Measurements from ENCODE around the gene PLEKHA5. TPM values are rescaled to one million over a fixed set of nuclear protein-coding genes. Genes with fewer than 3 reads are reported as not detected.

PLEKHA5 gene
- total RNA-seq, 1 experiment from 2014 or later, result 14.0 TPM

- POLR2A ChIA-PET (ENCODE audit: low non-redundant PET), result no interaction called here
- H3K27ac ChIP-seq (ENCODE audit: low read depth, low read length, poor library complexity, severe bottlenecking), result no peak overlapping the region
- no peak overlapping the region for H3K4me3 ChIP-seq (ENCODE audit: low read depth, low read length, poor library complexity, severe bottlenecking)
- no peaks in the 10 kb centered on the region for H3K27me3 ChIP-seq (replicated peaks; ENCODE audit: insufficient read depth, low read depth, low read length, poor library complexity)
- H3K4me1 ChIP-seq (ENCODE audit: insufficient read depth, low read length, poor library complexity, severe bottlenecking), result peaks cover under 1% of the 10 kb centered on the region
- no peak for DNase-seq (ENCODE audit: low spot score)
- H3K9me3 ChIP-seq (ENCODE audit: low read depth, low read length, poor library complexity, severe bottlenecking), result no peaks in the 10 kb centered on the region
- BruUV-seq (replicated peaks), result no TSS peak
- intact Hi-C loops (cut with micrococcal nuclease; ENCODE audit: unreplicated experiment), result no loop called here
- CTCF ChIA-PET, result no interaction called here
- no peak for TF ChIP-seq CTCF (conservative IDR thresholded peaks at IDR 0.05; ENCODE audit: low read depth, low read length)
- TF ChIP-seq EZH2 (IDR thresholded peaks at IDR 0.05; ENCODE audit: borderline replicate concordance, low read depth, low read length, poor library complexity, severe bottlenecking), result no peak
- H3K36me3 ChIP-seq (ENCODE audit: insufficient read depth, low read length, poor library complexity, severe bottlenecking), result no peaks in the 10 kb centered on the region
Measured at GRCh38 chr12:19307451-19307850, 177.9 kb downstream of the PLEKHA5 start.

- no TSS peak for BruUV-seq (replicated peaks)
- ChIA-PET POLR2A (ENCODE audit: low non-redundant PET) (no interaction called here), CTCF (no interaction called here)
- Histone ChIP-seq H3K4me1 (ENCODE audit: insufficient read depth, low read length, poor library complexity, severe bottlenecking) (no peaks in the 10 kb centered on the region), H3K27ac (ENCODE audit: low read depth, low read length, poor library complexity, severe bottlenecking) (no peak overlapping the region), H3K36me3 (ENCODE audit: insufficient read depth, low read length, poor library complexity, severe bottlenecking) (no peaks in the 10 kb centered on the region), H3K9me3 (ENCODE audit: low read depth, low read length, poor library complexity, severe bottlenecking) (no peaks in the 10 kb centered on the region), H3K4me3 (ENCODE audit: low read depth, low read length, poor library complexity, severe bottlenecking) (no peak overlapping the region), H3K27me3 (replicated peaks; ENCODE audit: insufficient read depth, low read depth, low read length, poor library complexity) (no peaks in the 10 kb centered on the region)
- TF ChIP-seq CTCF (conservative IDR thresholded peaks at IDR 0.05; ENCODE audit: low read depth, low read length), result no peak
- no peak for TF ChIP-seq EZH2 (IDR thresholded peaks at IDR 0.05; ENCODE audit: borderline replicate concordance, low read depth, low read length, poor library complexity, severe bottlenecking)
- DNase-seq (ENCODE audit: low spot score), result no peak
- intact Hi-C loops (cut with micrococcal nuclease; ENCODE audit: unreplicated experiment), result no loop called here
Measured at GRCh38 chr12:19311165-19311564, 181.6 kb downstream of the PLEKHA5 start.

- Histone ChIP-seq H3K36me3 (ENCODE audit: insufficient read depth, low read length, poor library complexity, severe bottlenecking) (no peaks in the 10 kb centered on the region), H3K4me1 (ENCODE audit: insufficient read depth, low read length, poor library complexity, severe bottlenecking) (no peaks in the 10 kb centered on the region), H3K9me3 (ENCODE audit: low read depth, low read length, poor library complexity, severe bottlenecking) (no peaks in the 10 kb centered on the region), H3K27ac (ENCODE audit: low read depth, low read length, poor library complexity, severe bottlenecking) (no peak overlapping the region), H3K4me3 (ENCODE audit: low read depth, low read length, poor library complexity, severe bottlenecking) (no peak overlapping the region), H3K27me3 (replicated peaks; ENCODE audit: insufficient read depth, low read depth, low read length, poor library complexity) (no peaks in the 10 kb centered on the region)
- CTCF ChIA-PET, result no interaction called here
- BruUV-seq (replicated peaks), result no TSS peak
- no peak for DNase-seq (ENCODE audit: low spot score)
- POLR2A ChIA-PET (ENCODE audit: low non-redundant PET), result no interaction called here
- intact Hi-C loops (cut with micrococcal nuclease; ENCODE audit: unreplicated experiment), result no loop called here
- TF ChIP-seq CTCF (conservative IDR thresholded peaks at IDR 0.05; ENCODE audit: low read depth, low read length) (no peak), EZH2 (IDR thresholded peaks at IDR 0.05; ENCODE audit: borderline replicate concordance, low read depth, low read length, poor library complexity, severe bottlenecking) (no peak)
Measured at GRCh38 chr12:19312637-19313036, 183.1 kb downstream of the PLEKHA5 start.

All from A673 (cell line).